ENCODE results near the gene ATP6V0B. TPM values are rescaled to one million over a fixed set of nuclear protein-coding genes. Genes with fewer than 3 reads are reported as not detected.

Gene ATP6V0B
- total RNA-seq, 1 donor from 2014 or later, result 129 TPM

DNA sequence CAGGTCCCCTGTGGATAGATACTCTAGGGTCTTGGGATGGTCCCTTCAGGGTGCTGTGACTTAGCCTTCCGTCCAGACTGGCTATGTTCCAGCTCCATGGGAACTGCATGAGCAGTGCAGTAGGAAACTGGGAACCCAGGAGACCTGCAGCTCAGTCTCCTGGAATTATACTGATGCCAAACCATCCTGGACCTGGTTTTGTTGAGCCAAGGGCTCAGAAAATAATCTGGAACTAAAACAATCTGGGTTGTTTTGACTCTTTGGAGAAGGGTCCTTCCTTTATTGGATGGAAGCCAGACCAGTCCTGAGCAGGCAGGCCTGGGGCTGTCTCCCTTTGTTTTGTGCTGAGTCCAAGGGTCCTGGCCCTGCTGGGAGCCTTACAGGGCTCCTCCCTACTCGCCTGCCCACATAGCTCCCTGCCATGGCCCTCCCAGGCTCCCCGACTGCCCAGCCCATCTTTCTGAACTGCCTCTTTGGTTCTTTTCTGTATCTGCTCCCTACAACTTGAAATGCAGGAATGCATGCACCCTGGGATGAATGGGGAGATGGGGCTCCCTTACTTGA lies 26.8 kb upstream of the ATP6V0B start:
- no peaks in the 10 kb centered on the region for H3K9me3 Mint-ChIP-seq
- H3K36me3 Mint-ChIP-seq (ENCODE audit: low read depth), result peaks cover 4% of the 10 kb centered on the region
- H3K27ac Mint-ChIP-seq (ENCODE audit: unreplicated experiment), result peak overlapping the region; percentile 77
- TF ChIP-seq CTCF (conservative IDR thresholded peaks at IDR 0.05), result no peak
- H3K4me1 Mint-ChIP-seq, result peaks cover 33% of the 10 kb centered on the region
- DNase-seq (ENCODE audit: low read depth, low spot score), result no peak
- H3K4me3 Mint-ChIP-seq, result peak overlapping the region; percentile 86
- H3K27me3 Mint-ChIP-seq (ENCODE audit: low read depth), result no peaks in the 10 kb centered on the region

DNA sequence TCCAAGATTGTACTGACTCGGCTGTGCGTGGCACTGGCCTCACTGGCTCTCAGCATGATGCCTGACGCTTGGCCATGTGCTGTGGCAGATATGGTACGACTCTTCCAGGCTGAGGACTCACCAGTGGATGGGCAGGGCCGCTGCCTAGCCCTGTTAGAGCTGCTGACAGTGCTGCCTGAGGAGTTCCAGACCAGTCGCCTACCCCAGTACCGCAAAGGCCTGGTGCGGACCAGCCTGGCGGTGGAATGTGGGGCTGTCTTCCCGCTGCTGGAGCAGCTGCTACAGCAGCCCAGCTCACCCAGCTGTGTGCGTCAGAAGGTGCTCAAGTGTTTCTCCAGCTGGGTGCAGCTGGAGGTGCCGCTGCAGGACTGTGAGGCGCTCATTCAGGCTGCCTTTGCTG lies 25.1 kb upstream of the ATP6V0B start:
- Mint-ChIP-seq H3K27ac (ENCODE audit: unreplicated experiment) (no peak overlapping the region), H3K36me3 (ENCODE audit: low read depth) (peaks cover 4% of the 10 kb centered on the region), H3K9me3 (no peaks in the 10 kb centered on the region), H3K4me1 (peaks cover 33% of the 10 kb centered on the region), H3K4me3 (peak overlapping the region; percentile 86), H3K27me3 (ENCODE audit: low read depth) (no peaks in the 10 kb centered on the region)
- no peak for DNase-seq (ENCODE audit: low read depth, low spot score)
- no peak for TF ChIP-seq CTCF (conservative IDR thresholded peaks at IDR 0.05)

- Mint-ChIP-seq H3K4me1 (peaks cover 24% of the 10 kb centered on the region), H3K27me3 (ENCODE audit: low read depth) (no peaks in the 10 kb centered on the region), H3K4me3 (peak overlapping the region; percentile 57), H3K27ac (ENCODE audit: unreplicated experiment) (no peak overlapping the region), H3K9me3 (no peaks in the 10 kb centered on the region), H3K36me3 (ENCODE audit: low read depth) (peaks cover 4% of the 10 kb centered on the region)
- no peak for DNase-seq (ENCODE audit: low read depth, low spot score)
- TF ChIP-seq CTCF (conservative IDR thresholded peaks at IDR 0.05), result no peak
Measured at GRCh38 chr1:43951021-43951985, 23.5 kb upstream of the ATP6V0B start.

- Mint-ChIP-seq H3K9me3 (no peaks in the 10 kb centered on the region), H3K27me3 (ENCODE audit: low read depth) (no peaks in the 10 kb centered on the region), H3K4me1 (peaks cover 19% of the 10 kb centered on the region), H3K27ac (ENCODE audit: unreplicated experiment) (no peak overlapping the region), H3K36me3 (ENCODE audit: low read depth) (peaks cover 4% of the 10 kb centered on the region), H3K4me3 (no peak overlapping the region)
- no peak for TF ChIP-seq CTCF (conservative IDR thresholded peaks at IDR 0.05)
- no peak for DNase-seq (ENCODE audit: low read depth, low spot score)
Measured at GRCh38 chr1:43952731-43953346, 21.9 kb upstream of the ATP6V0B start.

DNA sequence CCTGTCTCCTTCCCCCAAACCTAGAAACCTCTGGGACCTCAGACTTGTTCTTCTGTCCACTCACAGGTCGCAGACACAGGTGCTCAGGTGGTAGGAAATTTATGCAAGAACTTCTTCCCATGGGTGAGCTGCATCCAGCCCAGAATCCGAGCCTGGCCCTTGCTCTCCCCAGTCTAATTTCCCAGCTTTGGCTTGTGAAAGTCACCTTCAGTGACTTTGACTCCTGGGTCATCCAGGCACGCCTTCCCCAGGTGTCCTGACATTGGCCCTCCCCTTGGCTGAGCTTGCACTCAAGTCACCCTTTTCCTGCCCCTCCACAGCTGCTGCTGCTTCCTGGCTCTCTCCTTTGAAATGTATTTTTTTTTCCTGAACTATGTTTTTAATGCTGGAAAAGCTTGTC lies 21.4 kb upstream of the ATP6V0B start:
- no peaks in the 10 kb centered on the region for H3K9me3 Mint-ChIP-seq
- TF ChIP-seq CTCF (conservative IDR thresholded peaks at IDR 0.05), result no peak
- DNase-seq (ENCODE audit: low read depth, low spot score), result no peak
- H3K27me3 Mint-ChIP-seq (ENCODE audit: low read depth), result no peaks in the 10 kb centered on the region
- no peak overlapping the region for H3K27ac Mint-ChIP-seq (ENCODE audit: unreplicated experiment)
- H3K4me1 Mint-ChIP-seq, result peaks cover 14% of the 10 kb centered on the region
- peaks cover 6% of the 10 kb centered on the region for H3K36me3 Mint-ChIP-seq (ENCODE audit: low read depth)
- no peak overlapping the region for H3K4me3 Mint-ChIP-seq

All from neural crest cell (in vitro differentiated cells).